MM.1S (cell line): ENCODE data around the gene EEA1.

Experiments
- DNase-seq: peaks from one replicate; pipeline ENCODE4 v3.0.0-alpha.2; 2015
- H2AFZ ChIP-seq: fragments of 300-600 bp; sonication (generic); 2 replicates; pipeline ENCODE4 v1.6.0; 2016; ENCODE audit warnings: antibody characterized with exemption, low read length
- H3F3A ChIP-seq: fragments of 300-600 bp; sonication (generic); 2 replicates; pipeline ENCODE4 v1.6.1; 2016; ENCODE audit warnings: mild to moderate bottlenecking, antibody characterized with exemption, low read length, moderate library complexity, mixed read lengths; ENCODE audit not compliant: insufficient read depth
- H3K27ac ChIP-seq: fragments of 300-600 bp; sonication (generic); 2 replicates; pipeline ENCODE4 v1.5.1; 2016; ENCODE audit warnings: mild to moderate bottlenecking, low read length
- H3K27me3 ChIP-seq: fragments of 300-600 bp; sonication (generic); replicated peaks from 2 replicates; pipeline ENCODE4 v1.6.0; 2016; ENCODE audit warnings: low read length; ENCODE audit not compliant: insufficient read depth
- H3K36me3 ChIP-seq: fragments of 300-600 bp; sonication (generic); replicated peaks from 2 replicates; pipeline ENCODE4 v1.6.1; 2016; ENCODE audit warnings: mild to moderate bottlenecking, low read length, mixed read lengths; ENCODE audit not compliant: insufficient read depth
- H3K4me1 ChIP-seq: fragments of 300-600 bp; sonication (generic); 2 replicates; pipeline ENCODE4 v1.6.1; 2016; ENCODE audit warnings: low read length, mixed read lengths
- H3K4me2 ChIP-seq: fragments of 300-600 bp; sonication (generic); 2 replicates; pipeline ENCODE4 v1.6.0; 2016; ENCODE audit warnings: low read depth, low read length
- H3K4me3 ChIP-seq: fragments of 300-600 bp; sonication (generic); 2 replicates; pipeline ENCODE4 v1.5.1; 2016; ENCODE audit warnings: low read length, mixed read lengths
- H3K79me2 ChIP-seq: fragments of 300-600 bp; sonication (generic); 2 replicates; pipeline ENCODE4 v1.6.1; 2016; ENCODE audit warnings: mixed run types, low read length, mixed read lengths
- H3K9ac ChIP-seq: fragments of 300-600 bp; sonication (generic); 2 replicates; pipeline ENCODE4 v1.6.1; 2016; ENCODE audit warnings: low read length, mixed read lengths
- H3K9me2 ChIP-seq: fragments of 300-600 bp; sonication (generic); replicated peaks from 2 replicates; pipeline ENCODE4 v1.6.1; 2016; ENCODE audit warnings: mild to moderate bottlenecking, low read length, mixed read lengths; ENCODE audit not compliant: insufficient read depth
- H3K9me3 ChIP-seq: fragments of 300-600 bp; sonication (generic); replicated peaks from 2 replicates; pipeline ENCODE4 v1.6.1; 2016; ENCODE audit warnings: mild to moderate bottlenecking, low read length, mixed read lengths; ENCODE audit not compliant: insufficient read depth
- H4K20me1 ChIP-seq: fragments of 300-600 bp; sonication (generic); 2 replicates; pipeline ENCODE4 v1.6.1; 2016; ENCODE audit warnings: mild to moderate bottlenecking, low read length, moderate library complexity, mixed read lengths; ENCODE audit not compliant: insufficient read depth
- CTCF ChIP-seq: fragments of 300-600 bp; sonication (generic); IDR thresholded peaks from 2 replicates; pipeline ENCODE4 v1.5.1; 2016; ENCODE audit warnings: antibody characterized with exemption, low read length, mixed read lengths
- EZH2 ChIP-seq: fragments of 300-600 bp; sonication (generic); optimal IDR thresholded peaks from 2 replicates; pipeline ENCODE3; 2017; ENCODE audit warnings: low read depth, mild to moderate bottlenecking, antibody characterized with exemption, low read length, mixed read lengths
- EZH2phosphoT487 ChIP-seq: fragments of 300-600 bp; sonication (generic); IDR thresholded peaks from 2 replicates; pipeline ENCODE4 v1.6.1; 2018; ENCODE audit warnings: antibody characterized with exemption, low read length

EEA1 gene

GRCh38 chr12:92949466-92949865, 20.4 kb upstream of the EEA1 start:
- Histone ChIP-seq H3K9ac (no peak overlapping the region), H4K20me1 (no peaks in the 10 kb centered on the region), H3K4me1 (no peaks in the 10 kb centered on the region), H3K79me2 (no peaks in the 10 kb centered on the region), H2AFZ (no peak overlapping the region), H3K36me3 (no peaks in the 10 kb centered on the region), H3K4me3 (no peak overlapping the region), H3K4me2 (no peak overlapping the region), H3F3A (no peaks in the 10 kb centered on the region), H3K27ac (no peak overlapping the region), H3K9me3 (no peaks in the 10 kb centered on the region), H3K27me3 (no peaks in the 10 kb centered on the region), H3K9me2 (no peaks in the 10 kb centered on the region)
- no peak for DNase-seq
- TF ChIP-seq CTCF, result no peak
- TF ChIP-seq EZH2, result no peak
- no peak for TF ChIP-seq EZH2phosphoT487

GRCh38 chr12:92947589-92948215, 18.6 kb upstream of the EEA1 start:
- no peaks in the 10 kb centered on the region for H3K79me2 ChIP-seq
- no peak overlapping the region for H2AFZ ChIP-seq
- no peak overlapping the region for H3K4me2 ChIP-seq
- no peaks in the 10 kb centered on the region for H4K20me1 ChIP-seq
- TF ChIP-seq EZH2 (no peak), CTCF (no peak), EZH2phosphoT487 (no peak)
- no peaks in the 10 kb centered on the region for H3F3A ChIP-seq
- H3K4me3 ChIP-seq, result no peak overlapping the region
- 0 out of 2 replicates have a peak, but pooled peaks cover 3% of the 10 kb centered on the region for H3K4me1 ChIP-seq
- no peak overlapping the region for H3K9ac ChIP-seq
- no peak for DNase-seq
- no peaks in the 10 kb centered on the region for H3K9me2 ChIP-seq
- H3K9me3 ChIP-seq, result no peaks in the 10 kb centered on the region
- no peaks in the 10 kb centered on the region for H3K36me3 ChIP-seq
- no peak overlapping the region for H3K27ac ChIP-seq
- H3K27me3 ChIP-seq, result no peaks in the 10 kb centered on the region

- Histone ChIP-seq H3K9me2 (no peaks in the 10 kb centered on the region), H3K9me3 (no peaks in the 10 kb centered on the region), H3K27me3 (no peaks in the 10 kb centered on the region), H3K4me2 (no peak overlapping the region), H3K4me3 (no peak overlapping the region), H3K36me3 (no peaks in the 10 kb centered on the region), H3F3A (no peaks in the 10 kb centered on the region), H3K27ac (no peak overlapping the region), H3K79me2 (no peaks in the 10 kb centered on the region), H3K9ac (no peak overlapping the region), H2AFZ (no peak overlapping the region), H3K4me1 (0 out of 2 replicates have a peak, but pooled peaks cover 3% of the 10 kb centered on the region), H4K20me1 (no peaks in the 10 kb centered on the region)
- TF ChIP-seq EZH2phosphoT487, result no peak
- TF ChIP-seq EZH2, result no peak
- no peak for TF ChIP-seq CTCF
- DNase-seq, result no peak
Observed at GRCh38 chr12:92945659-92946220, 16.6 kb upstream of the EEA1 start.
